Colonic mucosa (tissue), 4 donors: ENCODE data around the gene WWOX. TPM values are rescaled to one million over a fixed set of nuclear protein-coding genes. Genes with fewer than 3 reads are reported as not detected.

Experiments
- DNase-seq: peaks from one replicate; pipeline ENCODE4 v3.0.0-alpha.2; 2020
- H3K27ac ChIP-seq: fragments of 200-600 bp; one replicate; pipeline ENCODE4 v1.8.0; 2021
- H3K27me3 ChIP-seq: fragments of 200-600 bp; one replicate; pipeline ENCODE4 v1.8.0; 2021
- H3K36me3 ChIP-seq: fragments of 200-600 bp; one replicate; pipeline ENCODE4 v1.8.0; 2021
- H3K4me1 ChIP-seq: fragments of 200-600 bp; one replicate; pipeline ENCODE4 v1.8.0; 2021; ENCODE audit warnings: mild to moderate bottlenecking
- H3K4me3 ChIP-seq: fragments of 200-600 bp; one replicate; pipeline ENCODE4 v1.8.0; 2021
- H3K9ac ChIP-seq, 2 donors: one replicate each; pipeline ENCODE4 v1.7.0; 2013; ENCODE audit warnings: control low read depth in 2 of 2, low read depth in 2 of 2, low read length in 2 of 2
- H3K9me3 ChIP-seq: fragments of 200-600 bp; one replicate; pipeline ENCODE4 v1.8.0; 2021
- CTCF ChIP-seq: fragments of 200-600 bp; IDR thresholded peaks from one replicate; pipeline ENCODE4 v1.8.0; 2022; ENCODE audit warnings: antibody characterized with exemption, mild to moderate bottlenecking
- intact Hi-C: fragments of 100-400 bp; cut with DNase I; formaldehyde crosslinking; loops from one replicate; pipeline ENCODE4 v1.14.1; 2022
- total RNA-seq, 2 donors: library from RNA; stranded (reverse); fragmentation: NEBNext Ultra II Directional in 1 of 2; extraction: Animal tissue kit (Norgen Biotek cat#: 25700) in 1 of 2; gene quantifications; one replicate each; pipeline ENCODE4 v1.2.1, GENCODE V29; 2021
- donor health status: healthy.
- donor health status: DM: no; HTN: no; CAD: no.
- donor health status: DM: no; HTN: no; CAD: no.

The WWOX gene
- total RNA-seq, 2 donors from 2014 or later, result 7.2 to 11.0 TPM

DNA sequence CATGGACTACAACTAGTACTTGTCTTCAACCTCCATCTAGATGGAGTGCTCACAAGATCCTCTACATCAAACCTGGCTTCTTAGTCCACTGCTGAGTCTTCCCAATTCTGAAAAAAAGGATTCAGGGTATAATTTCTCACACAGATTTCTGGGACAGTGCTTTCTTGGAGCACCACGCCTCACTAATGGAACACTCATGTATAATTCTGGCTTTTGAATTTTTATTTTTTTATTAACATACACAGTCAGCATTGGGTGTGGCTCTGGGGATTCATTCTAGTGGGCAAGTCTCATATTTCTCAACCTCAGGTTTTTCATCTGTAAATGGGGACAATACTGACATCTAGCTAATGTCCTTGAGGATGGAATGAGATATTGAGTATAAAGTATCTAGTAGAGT, 696.0 kb downstream of the WWOX start:
- Histone ChIP-seq H3K9ac (no peak overlapping the region), H3K4me3 (no peak overlapping the region), H3K27me3 (no peaks in the 10 kb centered on the region), H3K4me1 (no peaks in the 10 kb centered on the region), H3K36me3 (no peaks in the 10 kb centered on the region), H3K9me3 (no peaks in the 10 kb centered on the region), H3K27ac (no peak overlapping the region)
- no peak for TF ChIP-seq CTCF
- DNase-seq, result no peak
- intact Hi-C loops, result no loop called here

DNA sequence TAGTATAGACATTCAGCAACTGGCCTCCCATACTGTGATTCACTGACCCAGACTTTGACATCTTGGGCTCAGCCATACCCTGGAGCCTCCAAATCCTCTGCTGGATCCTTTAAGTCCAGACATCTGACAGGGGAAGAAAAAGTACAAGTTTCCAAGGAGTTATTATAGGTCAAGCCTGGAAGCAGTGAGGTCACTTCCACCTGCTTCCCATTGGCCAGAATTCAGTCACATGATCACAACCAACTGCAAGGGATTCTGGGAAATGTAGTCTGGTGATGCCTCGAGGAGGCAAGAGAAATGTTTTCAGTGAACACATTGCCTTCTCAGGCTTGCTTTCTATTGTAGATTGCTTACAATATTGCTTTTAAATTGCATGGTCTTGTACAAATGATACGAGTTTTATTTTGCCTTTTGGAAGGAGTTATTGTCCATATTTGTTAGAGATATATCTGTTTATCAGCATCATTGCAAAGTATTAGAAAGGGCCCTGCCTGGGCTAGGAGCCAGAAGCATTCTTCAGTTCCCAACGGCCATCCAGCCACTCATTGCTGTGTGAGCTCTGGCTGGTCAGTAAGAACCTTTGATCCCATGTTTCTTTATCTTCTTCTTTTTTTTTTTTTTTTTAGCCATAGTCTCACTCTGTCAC, 696.9 kb downstream of the WWOX start:
- intact Hi-C loops, result no loop called here
- Histone ChIP-seq H3K27me3 (no peaks in the 10 kb centered on the region), H3K9ac (no peak overlapping the region), H3K9me3 (no peaks in the 10 kb centered on the region), H3K4me1 (no peaks in the 10 kb centered on the region), H3K4me3 (no peak overlapping the region), H3K36me3 (no peaks in the 10 kb centered on the region), H3K27ac (no peak overlapping the region)
- no peak for TF ChIP-seq CTCF
- peak; percentile 60 for DNase-seq

DNA sequence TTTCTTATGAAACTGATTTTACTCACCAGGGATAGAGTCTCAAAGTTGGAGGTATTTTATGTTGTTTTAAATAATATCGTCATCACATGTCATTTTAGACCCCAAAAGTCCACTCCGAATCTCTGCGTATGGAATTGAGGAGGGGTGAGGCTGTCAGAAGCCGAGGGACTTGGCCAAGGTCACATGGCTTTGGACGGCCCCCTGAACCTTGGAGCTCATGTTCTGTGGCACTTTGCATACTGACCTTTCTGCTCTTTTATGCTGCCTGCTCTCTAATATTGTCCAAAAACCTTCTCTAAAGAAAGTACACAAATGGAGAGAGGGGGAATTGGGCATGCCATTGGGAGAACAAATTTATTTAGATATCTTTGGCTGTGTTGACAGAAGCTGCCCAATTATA, 700.0 kb downstream of the WWOX start:
- no peaks in the 10 kb centered on the region for H3K9me3 ChIP-seq
- H3K27ac ChIP-seq, result no peak overlapping the region
- H3K9ac ChIP-seq, result no peak overlapping the region
- no peaks in the 10 kb centered on the region for H3K36me3 ChIP-seq
- H3K4me3 ChIP-seq, result no peak overlapping the region
- no peaks in the 10 kb centered on the region for H3K27me3 ChIP-seq
- intact Hi-C loops, result no loop called here
- no peak for TF ChIP-seq CTCF
- no peaks in the 10 kb centered on the region for H3K4me1 ChIP-seq
- DNase-seq, result no peak

GRCh38 chr16:78800523-78800922, 701.1 kb downstream of the WWOX start:
- Histone ChIP-seq H3K4me1 (no peaks in the 10 kb centered on the region), H3K9me3 (no peaks in the 10 kb centered on the region), H3K9ac (no peak overlapping the region), H3K27ac (no peak overlapping the region), H3K36me3 (no peaks in the 10 kb centered on the region), H3K4me3 (no peak overlapping the region), H3K27me3 (no peaks in the 10 kb centered on the region)
- intact Hi-C loops, result no loop called here
- TF ChIP-seq CTCF, result no peak
- no peak for DNase-seq

- H3K4me3 ChIP-seq, result no peak overlapping the region
- no peaks in the 10 kb centered on the region for H3K36me3 ChIP-seq
- H3K27ac ChIP-seq, result no peak overlapping the region
- no peaks in the 10 kb centered on the region for H3K4me1 ChIP-seq
- intact Hi-C loops, result no loop called here
- no peaks in the 10 kb centered on the region for H3K9me3 ChIP-seq
- DNase-seq, result no peak
- H3K9ac ChIP-seq, result no peak overlapping the region
- no peak for TF ChIP-seq CTCF
- H3K27me3 ChIP-seq, result no peaks in the 10 kb centered on the region
These were observed 704.7 kb downstream of the WWOX start for GRCh38 chr16:78804058-78804735.
